Measurements from ENCODE around the gene CYP17A1.

- TF ChIP-seq CTCF (IDR thresholded peaks at IDR 0.05) (no peak), POLR2AphosphoS5 (IDR thresholded peaks at IDR 0.05) (no peak)
Observed at GRCh38 chr10:102813017-102813541, 24.1 kb downstream of the CYP17A1 start.

Measured in breast epithelium (tissue), 3 donors.